Fibroblast of lung (primary cell): Measurements from ENCODE around the gene TENT5C.

ENCODE experiments used
- CTCF ChIP-seq, 2 donors: IDR thresholded peaks in 1 of 2; conservative IDR thresholded peaks in 1 of 2; 1 replicate in 1 of 2; 2 replicates in 1 of 2; pipeline ENCODE4 v1.5.1; 2011 to 2012; ENCODE audit warnings: low read length in 2 of 2, control low read depth in 1 of 2, inconsistent platforms in 1 of 2, low read depth in 1 of 2, mild to moderate bottlenecking in 1 of 2
- EZH2 ChIP-seq: IDR thresholded peaks from 2 replicates; pipeline ENCODE4 v1.5.1; 2012; ENCODE audit warnings: low read length, control low read depth, mild to moderate bottlenecking; ENCODE audit errors: missing control alignments

DNA sequence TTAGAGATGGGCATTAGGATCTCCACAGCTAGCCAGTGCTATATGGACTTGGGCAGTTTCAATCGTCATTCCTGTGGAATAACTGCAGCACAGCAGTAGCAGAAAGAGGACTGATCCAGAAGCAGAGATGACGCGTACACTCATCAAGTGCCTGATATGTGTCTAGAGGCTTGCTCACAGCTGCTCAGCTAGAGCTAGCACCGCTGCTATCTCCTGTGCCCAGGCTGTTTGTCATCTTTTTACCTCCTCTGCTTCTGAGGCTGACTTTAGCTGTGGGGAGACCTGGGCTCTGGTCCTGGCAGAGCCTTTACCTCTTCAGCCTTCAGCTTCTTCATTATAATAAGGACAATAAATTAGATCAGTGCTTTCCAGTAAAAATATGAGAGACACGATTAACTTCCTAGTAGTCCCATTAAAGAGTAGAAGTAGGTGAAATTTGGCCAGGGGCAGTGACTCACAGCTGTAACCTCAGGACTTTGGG, 5.3 kb downstream of the TENT5C start:
- TF ChIP-seq CTCF (conservative IDR thresholded peaks at IDR 0.05 in 1 of 2, IDR thresholded peaks at IDR 0.05 in 1 of 2; ENCODE audit: low read depth in 1 of 2, low read length in 2 of 2) = no peak
- TF ChIP-seq EZH2 = no peak
